Measurements from ENCODE around the gene TBC1D2.

DNA sequence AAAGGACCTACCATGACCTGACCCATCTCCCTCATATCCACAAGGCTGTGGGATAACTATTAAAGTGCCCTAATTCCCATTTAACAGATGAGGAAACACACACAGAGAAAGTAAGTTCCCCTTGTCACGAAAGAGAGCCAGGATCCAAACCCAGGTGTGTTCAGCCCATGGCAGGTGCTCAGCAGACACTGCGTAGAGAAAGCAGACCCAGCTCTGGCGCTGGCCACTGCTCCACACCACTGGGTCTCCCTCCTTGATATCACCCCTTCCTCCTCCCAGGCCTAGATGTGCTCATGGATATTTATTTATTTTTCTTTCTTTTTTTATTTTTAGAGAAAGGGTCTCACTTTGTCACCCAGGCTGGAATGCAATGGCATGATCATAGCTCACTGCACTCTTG lies 39.1 kb downstream of the TBC1D2 start:
- TF ChIP-seq, protein P1, sequence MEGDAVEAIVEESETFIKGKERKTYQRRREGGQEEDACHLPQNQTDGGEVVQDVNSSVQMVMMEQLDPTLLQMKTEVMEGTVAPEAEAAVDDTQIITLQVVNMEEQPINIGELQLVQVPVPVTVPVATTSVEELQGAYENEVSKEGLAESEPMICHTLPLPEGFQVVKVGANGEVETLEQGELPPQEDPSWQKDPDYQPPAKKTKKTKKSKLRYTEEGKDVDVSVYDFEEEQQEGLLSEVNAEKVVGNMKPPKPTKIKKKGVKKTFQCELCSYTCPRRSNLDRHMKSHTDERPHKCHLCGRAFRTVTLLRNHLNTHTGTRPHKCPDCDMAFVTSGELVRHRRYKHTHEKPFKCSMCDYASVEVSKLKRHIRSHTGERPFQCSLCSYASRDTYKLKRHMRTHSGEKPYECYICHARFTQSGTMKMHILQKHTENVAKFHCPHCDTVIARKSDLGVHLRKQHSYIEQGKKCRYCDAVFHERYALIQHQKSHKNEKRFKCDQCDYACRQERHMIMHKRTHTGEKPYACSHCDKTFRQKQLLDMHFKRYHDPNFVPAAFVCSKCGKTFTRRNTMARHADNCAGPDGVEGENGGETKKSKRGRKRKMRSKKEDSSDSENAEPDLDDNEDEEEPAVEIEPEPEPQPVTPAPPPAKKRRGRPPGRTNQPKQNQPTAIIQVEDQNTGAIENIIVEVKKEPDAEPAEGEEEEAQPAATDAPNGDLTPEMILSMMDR (IDR thresholded peaks at IDR 0.05; ENCODE audit: insufficient read depth, low read length): no peak
- TF ChIP-seq GABPA (IDR thresholded peaks at IDR 0.05; ENCODE audit: low read depth) (no peak), POLR2AphosphoS5 (IDR thresholded peaks at IDR 0.05; ENCODE audit: low read depth) (no peak)
- TF ChIP-seq, protein P2, sequence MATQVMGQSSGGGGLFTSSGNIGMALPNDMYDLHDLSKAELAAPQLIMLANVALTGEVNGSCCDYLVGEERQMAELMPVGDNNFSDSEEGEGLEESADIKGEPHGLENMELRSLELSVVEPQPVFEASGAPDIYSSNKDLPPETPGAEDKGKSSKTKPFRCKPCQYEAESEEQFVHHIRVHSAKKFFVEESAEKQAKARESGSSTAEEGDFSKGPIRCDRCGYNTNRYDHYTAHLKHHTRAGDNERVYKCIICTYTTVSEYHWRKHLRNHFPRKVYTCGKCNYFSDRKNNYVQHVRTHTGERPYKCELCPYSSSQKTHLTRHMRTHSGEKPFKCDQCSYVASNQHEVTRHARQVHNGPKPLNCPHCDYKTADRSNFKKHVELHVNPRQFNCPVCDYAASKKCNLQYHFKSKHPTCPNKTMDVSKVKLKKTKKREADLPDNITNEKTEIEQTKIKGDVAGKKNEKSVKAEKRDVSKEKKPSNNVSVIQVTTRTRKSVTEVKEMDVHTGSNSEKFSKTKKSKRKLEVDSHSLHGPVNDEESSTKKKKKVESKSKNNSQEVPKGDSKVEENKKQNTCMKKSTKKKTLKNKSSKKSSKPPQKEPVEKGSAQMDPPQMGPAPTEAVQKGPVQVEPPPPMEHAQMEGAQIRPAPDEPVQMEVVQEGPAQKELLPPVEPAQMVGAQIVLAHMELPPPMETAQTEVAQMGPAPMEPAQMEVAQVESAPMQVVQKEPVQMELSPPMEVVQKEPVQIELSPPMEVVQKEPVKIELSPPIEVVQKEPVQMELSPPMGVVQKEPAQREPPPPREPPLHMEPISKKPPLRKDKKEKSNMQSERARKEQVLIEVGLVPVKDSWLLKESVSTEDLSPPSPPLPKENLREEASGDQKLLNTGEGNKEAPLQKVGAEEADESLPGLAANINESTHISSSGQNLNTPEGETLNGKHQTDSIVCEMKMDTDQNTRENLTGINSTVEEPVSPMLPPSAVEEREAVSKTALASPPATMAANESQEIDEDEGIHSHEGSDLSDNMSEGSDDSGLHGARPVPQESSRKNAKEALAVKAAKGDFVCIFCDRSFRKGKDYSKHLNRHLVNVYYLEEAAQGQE (IDR thresholded peaks at IDR 0.05; ENCODE audit: insufficient replicate concordance, low read depth): no peak

Measured in HL-60 (cell line).